ENCODE data around the gene PCDHGC5.

GRCh38 chr5:141441571-141442170 lies 47.2 kb upstream of the PCDHGC5 start:
- TF ChIP-seq POLR2AphosphoS5 (IDR thresholded peaks at IDR 0.05): no peak
- TF ChIP-seq CTCF (IDR thresholded peaks at IDR 0.05): no peak
